MM.1S (cell line): ENCODE measurements around the gene HSD17B3.
"Not testable (repeated sequence)": the region's sequence is repeated elsewhere in the genome, so short reads cannot be mapped to it uniquely, and the experiment has no call there.

Experiments used
- CTCF ChIP-seq: fragments of 300-600 bp; sonication (generic); IDR thresholded peaks from 2 replicates; pipeline ENCODE4 v1.5.1; 2016; ENCODE audit warnings: antibody characterized with exemption, low read length, mixed read lengths
- EZH2 ChIP-seq: fragments of 300-600 bp; sonication (generic); optimal IDR thresholded peaks from 2 replicates; pipeline ENCODE3; 2017; ENCODE audit warnings: low read depth, mild to moderate bottlenecking, antibody characterized with exemption, low read length, mixed read lengths
- EZH2phosphoT487 ChIP-seq: fragments of 300-600 bp; sonication (generic); IDR thresholded peaks from 2 replicates; pipeline ENCODE4 v1.6.1; 2018; ENCODE audit warnings: antibody characterized with exemption, low read length

GRCh38 chr9:96306958-96307357 is 5.0 kb upstream of the HSD17B3 start:
- TF ChIP-seq CTCF, EZH2, EZH2phosphoT487: not testable (repeated sequence)
